Ishikawa (cell line): ENCODE measurements around the gene CDHR5.

ENCODE experiments used
- CEBPB ChIP-seq: IDR thresholded peaks from 2 replicates; pipeline ENCODE4 v1.6.1; 2012
- TCF12 ChIP-seq: IDR thresholded peaks from 2 replicates; pipeline ENCODE4 v1.6.1; 2012; ENCODE audit warnings: low read depth

DNA sequence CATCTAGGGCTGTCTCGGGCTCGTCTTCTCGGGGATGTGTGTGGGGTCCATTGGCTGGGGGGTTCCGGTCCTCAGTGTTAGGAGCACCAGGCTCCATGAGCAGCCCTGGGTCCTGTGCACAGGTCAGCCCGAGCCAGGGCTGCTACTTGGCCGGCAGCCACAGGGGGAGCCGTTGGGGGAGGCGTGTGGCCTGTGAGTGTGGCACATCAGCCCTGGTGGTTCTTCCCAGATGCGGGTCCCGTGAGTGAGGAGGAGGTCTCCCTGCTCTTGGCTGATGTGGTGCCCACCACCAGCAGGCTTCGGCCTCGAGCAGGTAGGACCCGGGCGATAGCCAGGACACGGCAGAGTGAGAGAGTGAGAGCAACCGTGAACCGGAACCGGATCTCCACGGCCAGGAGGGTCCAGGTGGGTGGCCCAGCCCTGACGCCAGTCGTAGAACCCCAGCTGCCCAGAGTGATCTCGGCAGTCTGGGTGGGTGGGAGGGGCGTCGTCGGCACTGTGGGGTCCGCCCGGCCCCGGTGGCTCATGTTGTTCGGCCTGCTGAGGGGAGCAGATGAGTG lies 27.5 kb downstream of the CDHR5 start:
- TF ChIP-seq CEBPB (no peak), TCF12 (no peak)
